Measurements from ENCODE around the gene TSPAN5.

GRCh38 chr4:98619180-98619579, 39.2 kb downstream of the TSPAN5 start:
- TF ChIP-seq SP3 (tag by site-specific recombination; IDR thresholded peaks at IDR 0.05) (no peak), SETDB1 (IDR thresholded peaks at IDR 0.05; ENCODE audit: insufficient read length, low read length) (no peak), ZNF791 (tag by site-specific recombination; IDR thresholded peaks at IDR 0.05) (no peak), ZNF549 (tag by site-specific recombination; IDR thresholded peaks at IDR 0.05) (no peak), PRDM1 (tag by site-specific recombination; IDR thresholded peaks at IDR 0.05) (no peak), ZNF585B (tag by site-specific recombination; IDR thresholded peaks at IDR 0.05) (no peak), ZNF10 (tag by site-specific recombination; IDR thresholded peaks at IDR 0.05) (no peak), YY1 (tag by site-specific recombination; IDR thresholded peaks at IDR 0.05) (no peak), ZNF501 (tag by site-specific recombination; IDR thresholded peaks at IDR 0.05) (no peak)
- TF ChIP-seq, protein P1, sequence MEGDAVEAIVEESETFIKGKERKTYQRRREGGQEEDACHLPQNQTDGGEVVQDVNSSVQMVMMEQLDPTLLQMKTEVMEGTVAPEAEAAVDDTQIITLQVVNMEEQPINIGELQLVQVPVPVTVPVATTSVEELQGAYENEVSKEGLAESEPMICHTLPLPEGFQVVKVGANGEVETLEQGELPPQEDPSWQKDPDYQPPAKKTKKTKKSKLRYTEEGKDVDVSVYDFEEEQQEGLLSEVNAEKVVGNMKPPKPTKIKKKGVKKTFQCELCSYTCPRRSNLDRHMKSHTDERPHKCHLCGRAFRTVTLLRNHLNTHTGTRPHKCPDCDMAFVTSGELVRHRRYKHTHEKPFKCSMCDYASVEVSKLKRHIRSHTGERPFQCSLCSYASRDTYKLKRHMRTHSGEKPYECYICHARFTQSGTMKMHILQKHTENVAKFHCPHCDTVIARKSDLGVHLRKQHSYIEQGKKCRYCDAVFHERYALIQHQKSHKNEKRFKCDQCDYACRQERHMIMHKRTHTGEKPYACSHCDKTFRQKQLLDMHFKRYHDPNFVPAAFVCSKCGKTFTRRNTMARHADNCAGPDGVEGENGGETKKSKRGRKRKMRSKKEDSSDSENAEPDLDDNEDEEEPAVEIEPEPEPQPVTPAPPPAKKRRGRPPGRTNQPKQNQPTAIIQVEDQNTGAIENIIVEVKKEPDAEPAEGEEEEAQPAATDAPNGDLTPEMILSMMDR (tag by site-specific recombination; IDR thresholded peaks at IDR 0.05) = no peak
- TF ChIP-seq, protein P2, sequence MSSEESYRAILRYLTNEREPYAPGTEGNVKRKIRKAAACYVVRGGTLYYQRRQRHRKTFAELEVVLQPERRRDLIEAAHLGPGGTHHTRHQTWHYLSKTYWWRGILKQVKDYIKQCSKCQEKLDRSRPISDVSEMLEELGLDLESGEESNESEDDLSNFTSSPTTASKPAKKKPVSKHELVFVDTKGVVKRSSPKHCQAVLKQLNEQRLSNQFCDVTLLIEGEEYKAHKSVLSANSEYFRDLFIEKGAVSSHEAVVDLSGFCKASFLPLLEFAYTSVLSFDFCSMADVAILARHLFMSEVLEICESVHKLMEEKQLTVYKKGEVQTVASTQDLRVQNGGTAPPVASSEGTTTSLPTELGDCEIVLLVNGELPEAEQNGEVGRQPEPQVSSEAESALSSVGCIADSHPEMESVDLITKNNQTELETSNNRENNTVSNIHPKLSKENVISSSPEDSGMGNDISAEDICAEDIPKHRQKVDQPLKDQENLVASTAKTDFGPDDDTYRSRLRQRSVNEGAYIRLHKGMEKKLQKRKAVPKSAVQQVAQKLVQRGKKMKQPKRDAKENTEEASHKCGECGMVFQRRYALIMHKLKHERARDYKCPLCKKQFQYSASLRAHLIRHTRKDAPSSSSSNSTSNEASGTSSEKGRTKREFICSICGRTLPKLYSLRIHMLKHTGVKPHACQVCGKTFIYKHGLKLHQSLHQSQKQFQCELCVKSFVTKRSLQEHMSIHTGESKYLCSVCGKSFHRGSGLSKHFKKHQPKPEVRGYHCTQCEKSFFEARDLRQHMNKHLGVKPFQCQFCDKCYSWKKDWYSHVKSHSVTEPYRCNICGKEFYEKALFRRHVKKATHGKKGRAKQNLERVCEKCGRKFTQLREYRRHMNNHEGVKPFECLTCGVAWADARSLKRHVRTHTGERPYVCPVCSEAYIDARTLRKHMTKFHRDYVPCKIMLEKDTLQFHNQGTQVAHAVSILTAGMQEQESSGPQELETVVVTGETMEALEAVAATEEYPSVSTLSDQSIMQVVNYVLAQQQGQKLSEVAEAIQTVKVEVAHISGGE (tag by site-specific recombination; conservative IDR thresholded peaks at IDR 0.05; ENCODE audit: low read depth) = no peak
- TF ChIP-seq, protein P3, sequence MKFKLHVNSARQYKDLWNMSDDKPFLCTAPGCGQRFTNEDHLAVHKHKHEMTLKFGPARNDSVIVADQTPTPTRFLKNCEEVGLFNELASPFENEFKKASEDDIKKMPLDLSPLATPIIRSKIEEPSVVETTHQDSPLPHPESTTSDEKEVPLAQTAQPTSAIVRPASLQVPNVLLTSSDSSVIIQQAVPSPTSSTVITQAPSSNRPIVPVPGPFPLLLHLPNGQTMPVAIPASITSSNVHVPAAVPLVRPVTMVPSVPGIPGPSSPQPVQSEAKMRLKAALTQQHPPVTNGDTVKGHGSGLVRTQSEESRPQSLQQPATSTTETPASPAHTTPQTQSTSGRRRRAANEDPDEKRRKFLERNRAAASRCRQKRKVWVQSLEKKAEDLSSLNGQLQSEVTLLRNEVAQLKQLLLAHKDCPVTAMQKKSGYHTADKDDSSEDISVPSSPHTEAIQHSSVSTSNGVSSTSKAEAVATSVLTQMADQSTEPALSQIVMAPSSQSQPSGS (tag by site-specific recombination; IDR thresholded peaks at IDR 0.05; ENCODE audit: low read depth) = no peak
- TF ChIP-seq, protein P4, sequence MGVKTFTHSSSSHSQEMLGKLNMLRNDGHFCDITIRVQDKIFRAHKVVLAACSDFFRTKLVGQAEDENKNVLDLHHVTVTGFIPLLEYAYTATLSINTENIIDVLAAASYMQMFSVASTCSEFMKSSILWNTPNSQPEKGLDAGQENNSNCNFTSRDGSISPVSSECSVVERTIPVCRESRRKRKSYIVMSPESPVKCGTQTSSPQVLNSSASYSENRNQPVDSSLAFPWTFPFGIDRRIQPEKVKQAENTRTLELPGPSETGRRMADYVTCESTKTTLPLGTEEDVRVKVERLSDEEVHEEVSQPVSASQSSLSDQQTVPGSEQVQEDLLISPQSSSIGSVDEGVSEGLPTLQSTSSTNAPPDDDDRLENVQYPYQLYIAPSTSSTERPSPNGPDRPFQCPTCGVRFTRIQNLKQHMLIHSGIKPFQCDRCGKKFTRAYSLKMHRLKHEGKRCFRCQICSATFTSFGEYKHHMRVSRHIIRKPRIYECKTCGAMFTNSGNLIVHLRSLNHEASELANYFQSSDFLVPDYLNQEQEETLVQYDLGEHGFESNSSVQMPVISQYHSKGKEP (tag by site-specific recombination; IDR thresholded peaks at IDR 0.05) = no peak

All from HEK293 (cell line).